Measurements from ENCODE around the gene PLA2G1B. TPM values are rescaled to one million over a fixed set of nuclear protein-coding genes. Genes with fewer than 3 reads are reported as not detected.
A peak's percentile ranks its signal among the peaks of the same experiment; 100 is the strongest.

PLA2G1B gene
- total RNA-seq, 2 donors from 2014 or later, result not detected

- TF ChIP-seq CTCF (IDR thresholded peaks at IDR 0.05), result no peak
- Histone ChIP-seq H3K27me3 (no peaks in the 10 kb centered on the region), H3K9me3 (no peaks in the 10 kb centered on the region), H3K4me1 (peaks cover 0 to 17% of the 10 kb centered on the region in 2 donors), H3K36me3 (no peaks in the 10 kb centered on the region), H3K4me3 (no peak overlapping the region), H3K27ac (no peak overlapping the region)
- DNase-seq (ENCODE audit: low spot score), result no peak
These were observed 43.0 kb upstream of the PLA2G1B start for GRCh38 chr12:120370343-120371243.

- no peak for TF ChIP-seq CTCF (IDR thresholded peaks at IDR 0.05)
- H3K9me3 ChIP-seq, result no peaks in the 10 kb centered on the region
- no peak overlapping the region for H3K27ac ChIP-seq
- H3K27me3 ChIP-seq, result no peaks in the 10 kb centered on the region
- peaks cover 0 to 17% of the 10 kb centered on the region in 2 donors for H3K4me1 ChIP-seq
- DNase-seq (ENCODE audit: low spot score), result no peak
- H3K36me3 ChIP-seq, result no peaks in the 10 kb centered on the region
- peak overlapping the region; percentile 61 to 62 for H3K4me3 ChIP-seq
These were observed 42.2 kb upstream of the PLA2G1B start for GRCh38 chr12:120369603-120370342.

GRCh38 chr12:120368789-120369602 lies 41.4 kb upstream of the PLA2G1B start, which contains the start of gene MSI1:
TSS of gene MSI1 (minus strand) at chr12:120369164. CDS start at chr12:120369091, 73 bp downstream.
- H3K36me3 ChIP-seq, result no peaks in the 10 kb centered on the region
- TF ChIP-seq CTCF (IDR thresholded peaks at IDR 0.05), result no peak
- peak within 1 kb of the TSS; percentile 15 to 73 for H3K27ac ChIP-seq
- H3K9me3 ChIP-seq, result no peaks in the 10 kb centered on the region
- no peak for DNase-seq (ENCODE audit: low spot score)
- no peaks in the 10 kb centered on the region for H3K27me3 ChIP-seq
- H3K4me3 ChIP-seq, result peak within 1 kb of the TSS; percentile 61 to 62
- H3K4me1 ChIP-seq, result peaks cover 0 to 17% of the 10 kb centered on the region in 2 donors

- H3K4me3 ChIP-seq, result peak overlapping the region; percentile 61 to 62
- TF ChIP-seq CTCF (IDR thresholded peaks at IDR 0.05), result no peak
- H3K36me3 ChIP-seq, result no peaks in the 10 kb centered on the region
- no peak for DNase-seq (ENCODE audit: low spot score)
- peaks cover 0 to 17% of the 10 kb centered on the region in 2 donors for H3K4me1 ChIP-seq
- no peaks in the 10 kb centered on the region for H3K27me3 ChIP-seq
- H3K27ac ChIP-seq, result peak overlapping the region; percentile 15 to 73
- no peaks in the 10 kb centered on the region for H3K9me3 ChIP-seq
These were observed 40.6 kb upstream of the PLA2G1B start for GRCh38 chr12:120367924-120368788.
